Uterus (tissue), 4 donors: ENCODE results near the gene CEP43. TPM values are rescaled to one million over a fixed set of nuclear protein-coding genes. Genes with fewer than 3 reads are reported as not detected.

Source experiments
- DNase-seq, 2 donors: peaks; one replicate each; pipeline ENCODE4 v3.0.0-alpha.2; 2019 to 2020
- H3K27ac ChIP-seq, 2 donors: fragments of 200-600 bp; sonication (generic); 1 replicate in 1 of 2; 2 replicates in 1 of 2; pipeline ENCODE4 v1.5.1; 2016 to 2018
- H3K27me3 ChIP-seq, 2 donors: fragments of 200-600 bp; sonication (generic); one replicate each; pipeline ENCODE4 v1.5.1; 2018 to 2019; ENCODE audit warnings: control low read depth in 1 of 2
- H3K36me3 ChIP-seq, 2 donors: fragments of 200-600 bp; sonication (generic); one replicate each; pipeline ENCODE4 v1.5.1; 2019; ENCODE audit warnings: control low read depth in 1 of 2
- H3K4me1 ChIP-seq, 2 donors: fragments of 200-600 bp; sonication (generic); one replicate each; pipeline ENCODE4 v1.5.1; 2018 to 2019; ENCODE audit warnings: control low read depth in 1 of 2
- H3K4me3 ChIP-seq, 2 donors: fragments of 200-600 bp; sonication (generic); 1 replicate in 1 of 2; 2 replicates in 1 of 2; pipeline ENCODE4 v1.5.1; 2018 to 2019; ENCODE audit warnings: mild to moderate bottlenecking in 1 of 2
- H3K9me3 ChIP-seq, 2 donors: fragments of 200-600 bp; sonication (generic); one replicate each; pipeline ENCODE4 v1.5.1; 2019; ENCODE audit warnings: control low read depth in 1 of 2
- CTCF ChIP-seq, 4 experiments: fragments of 200-600 bp in 2 of 4; fragments of 450-650 bp in 2 of 4; sonication (generic) in 2 of 4; IDR thresholded peaks; one replicate each; pipeline ENCODE4 v1.5.1; 2016 to 2019; ENCODE audit warnings: antibody characterized with exemption in 4 of 4, mild to moderate bottlenecking in 2 of 4, moderate library complexity in 1 of 4
- POLR2A ChIP-seq, 2 donors: fragments of 450-650 bp; IDR thresholded peaks; one replicate each; pipeline ENCODE4 v1.6.1; 2016; ENCODE audit warnings: antibody characterized with exemption in 2 of 2, mild to moderate bottlenecking in 1 of 2, moderate library complexity in 1 of 2
- intact Hi-C: fragments of 100-400 bp; cut with DNase I; formaldehyde crosslinking; loops from one replicate; pipeline ENCODE4 v1.15.1; 2023; ENCODE audit warnings: low total_unique reads
- total RNA-seq, 4 donors: library from RNA; depleted of rRNA in 3 of 4; stranded (reverse); fragments of >200 nt in 3 of 4; gene quantifications; one replicate each; pipeline versions ENCODE4 v1.1.0 to v1.2.4, GENCODE V29; 2014 to 2023
- donor health status: DM: yes; HTN: yes; CAD: no.

The CEP43 gene
- total RNA-seq, 4 donors from 2014 or later = 8.5 to 59.7 (median 37.2) TPM

GRCh38 chr6:166988674-166989201, 10.5 kb upstream of the CEP43 start:
- no peak overlapping the region for H3K4me3 ChIP-seq
- no peaks in the 10 kb centered on the region for H3K27me3 ChIP-seq
- no peaks in the 10 kb centered on the region for H3K9me3 ChIP-seq
- no peak for DNase-seq
- no peaks in the 10 kb centered on the region for H3K36me3 ChIP-seq
- H3K27ac ChIP-seq = no peak overlapping the region
- TF ChIP-seq CTCF (IDR thresholded peaks at IDR 0.05) (no peak), POLR2A (IDR thresholded peaks at IDR 0.05) (no peak)
- no peaks in the 10 kb centered on the region for H3K4me1 ChIP-seq
- intact Hi-C loops = no loop called here

- H3K4me3 ChIP-seq = no peak overlapping the region
- intact Hi-C loops = no loop called here
- H3K27ac ChIP-seq = no peak overlapping the region
- DNase-seq = no peak
- TF ChIP-seq CTCF (IDR thresholded peaks at IDR 0.05) (peak in 2 of 4 experiments; percentile 21 to 30), POLR2A (IDR thresholded peaks at IDR 0.05) (no peak)
- H3K9me3 ChIP-seq = no peaks in the 10 kb centered on the region
- H3K36me3 ChIP-seq = no peaks in the 10 kb centered on the region
- H3K4me1 ChIP-seq = no peaks in the 10 kb centered on the region
- no peaks in the 10 kb centered on the region for H3K27me3 ChIP-seq
Measured at GRCh38 chr6:166989427-166990032, 9.7 kb upstream of the CEP43 start.

- intact Hi-C loops = no loop called here
- Histone ChIP-seq H3K36me3 (no peaks in the 10 kb centered on the region), H3K4me1 (peaks cover 0 to 10% of the 10 kb centered on the region in 2 donors), H3K27ac (no peak overlapping the region), H3K9me3 (no peaks in the 10 kb centered on the region), H3K27me3 (no peaks in the 10 kb centered on the region), H3K4me3 (no peak overlapping the region)
- TF ChIP-seq CTCF (IDR thresholded peaks at IDR 0.05) (no peak), POLR2A (IDR thresholded peaks at IDR 0.05) (no peak)
- DNase-seq = no peak
Measured at GRCh38 chr6:166996406-166996805, 2.8 kb upstream of the CEP43 start.

- DNase-seq = no peak
- intact Hi-C loops = no loop called here
- Histone ChIP-seq H3K36me3 (no peaks in the 10 kb centered on the region), H3K4me1 (peaks cover 0 to 10% of the 10 kb centered on the region in 2 donors), H3K27me3 (no peaks in the 10 kb centered on the region), H3K9me3 (no peaks in the 10 kb centered on the region), H3K4me3 (no peak overlapping the region), H3K27ac (no peak overlapping the region)
- no peak for TF ChIP-seq POLR2A (IDR thresholded peaks at IDR 0.05)
- TF ChIP-seq CTCF (IDR thresholded peaks at IDR 0.05) = no peak
Measured at GRCh38 chr6:166997348-166997747, 1.8 kb upstream of the CEP43 start.

- Histone ChIP-seq H3K4me3 (peak overlapping the region; percentile 86 to 100), H3K4me1 (peaks cover 0 to 10% of the 10 kb centered on the region in 2 donors), H3K27me3 (no peaks in the 10 kb centered on the region), H3K27ac (peak overlapping the region in 1 of 2 donors; percentile 51), H3K36me3 (no peaks in the 10 kb centered on the region), H3K9me3 (no peaks in the 10 kb centered on the region)
- TF ChIP-seq CTCF (IDR thresholded peaks at IDR 0.05) (peak in 2 of 4 experiments; percentile 25 to 46), POLR2A (IDR thresholded peaks at IDR 0.05) (no peak)
- peak; percentile 25 to 30 for DNase-seq
- intact Hi-C loops = no loop called here
Measured at GRCh38 chr6:166997768-166998255, 1.4 kb upstream of the CEP43 start.
